NCI-H69 (cell line): ENCODE data around the gene ABHD17B.
"Not testable (repeated sequence)": the region's sequence is repeated elsewhere in the genome, so short reads cannot be mapped to it uniquely, and the experiment has no call there.

Source experiments
- DNase-seq: peaks from one replicate; lab custom pipeline; 2025; lab: John Stamatoyannopoulos, UW

ABHD17B gene

GRCh38 chr9:71915495-71915894 is 4.5 kb upstream of the ABHD17B start:
- DNase-seq: no peak

- peak; percentile 73 for DNase-seq
Measured at GRCh38 chr9:71911908-71912335, 929 bp upstream of the ABHD17B start.

- peak; percentile 84 for DNase-seq
Measured at GRCh38 chr9:71910650-71911060, 338 bp downstream of the ABHD17B start.

- DNase-seq: peak; percentile 84
Measured at GRCh38 chr9:71909887-71910649, 925 bp downstream of the ABHD17B start.

- peak; percentile 21 for DNase-seq
Measured at GRCh38 chr9:71908825-71909224, 2.2 kb downstream of the ABHD17B start.

GRCh38 chr9:71904076-71904475 is 6.9 kb downstream of the ABHD17B start:
- DNase-seq: no peak

- no peak for DNase-seq
Measured at GRCh38 chr9:71901695-71902597, 9.0 kb downstream of the ABHD17B start.

GRCh38 chr9:71898756-71899155 is 12.2 kb downstream of the ABHD17B start:
- DNase-seq: not testable (repeated sequence)

- no peak for DNase-seq
Measured at GRCh38 chr9:71897577-71897976, 13.4 kb downstream of the ABHD17B start.

GRCh38 chr9:71896761-71897160 is 14.2 kb downstream of the ABHD17B start:
- no peak for DNase-seq

- no peak for DNase-seq
Measured at GRCh38 chr9:71895955-71896354, 15.0 kb downstream of the ABHD17B start.

- DNase-seq: no peak
Measured at GRCh38 chr9:71895117-71895516, 15.9 kb downstream of the ABHD17B start.

- no peak for DNase-seq
Measured at GRCh38 chr9:71891557-71892189, 19.3 kb downstream of the ABHD17B start.

- no peak for DNase-seq
Measured at GRCh38 chr9:71890042-71890679, 20.8 kb downstream of the ABHD17B start.

- no peak for DNase-seq
Measured at GRCh38 chr9:71887362-71887761, 23.6 kb downstream of the ABHD17B start.

- no peak for DNase-seq
Measured at GRCh38 chr9:71886541-71886940, 24.5 kb downstream of the ABHD17B start.

GRCh38 chr9:71886015-71886414 is 25.0 kb downstream of the ABHD17B start:
- no peak for DNase-seq

GRCh38 chr9:71885467-71885866 is 25.5 kb downstream of the ABHD17B start:
- no peak for DNase-seq

- DNase-seq: no peak
Measured at GRCh38 chr9:71884005-71884404, 27.0 kb downstream of the ABHD17B start.

- DNase-seq: no peak
Measured at GRCh38 chr9:71879644-71880174, 31.3 kb downstream of the ABHD17B start.

GRCh38 chr9:71878327-71879274 is 32.4 kb downstream of the ABHD17B start:
- DNase-seq: no peak
